Measurements from ENCODE around the gene TP53.
A peak's percentile ranks its signal among the peaks of the same experiment; 100 is the strongest.

Gene TP53

DNA sequence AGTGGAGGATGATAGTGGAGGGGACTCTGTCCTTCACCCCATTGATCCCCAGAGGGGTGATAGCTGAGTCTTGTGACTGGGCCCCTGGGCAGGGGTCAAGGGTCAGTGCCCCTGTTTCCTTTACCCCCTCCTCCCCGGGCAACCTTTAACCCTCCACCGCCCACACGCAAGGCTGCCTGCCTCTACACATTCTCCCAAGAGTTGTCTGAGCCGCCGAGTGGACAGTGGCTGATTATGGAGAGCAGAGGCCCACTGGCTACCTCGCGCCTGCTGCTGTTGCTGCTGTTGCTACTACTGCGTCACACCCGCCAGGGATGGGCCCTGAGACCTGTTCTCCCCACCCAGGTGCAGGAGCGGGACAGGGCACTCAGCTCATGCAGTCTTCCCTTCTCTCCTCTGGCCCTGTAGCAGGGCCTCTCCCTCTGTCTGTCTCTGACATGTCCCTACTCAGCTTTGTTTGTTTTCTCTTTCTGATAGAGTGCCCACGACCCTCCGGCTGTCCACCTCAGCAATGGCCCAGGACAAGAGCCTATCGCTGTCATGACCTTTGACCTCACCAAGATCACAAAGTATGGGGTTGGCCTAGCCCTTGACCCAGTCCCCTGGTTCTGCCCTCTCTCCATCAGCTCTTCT is 57.2 kb downstream of the TP53 start, which contains the start of gene SHBG:
TSS of gene SHBG (plus strand) at position 197 of the 633 bp plus-strand sequence. CDS start at position 235, 38 bp downstream.
- no peak within 1 kb of the TSS for H3K4me2 ChIP-seq (ENCODE audit: insufficient read depth, low read length, poor library complexity, severe bottlenecking)
- H3K9me3 ChIP-seq (replicated peaks in 1 of 2; ENCODE audit: control insufficient read depth in 2 of 2, insufficient read depth in 1 of 2, low read depth in 1 of 2, low read length in 2 of 2), result no peaks in the 10 kb centered on the region
- no CpG with 5 or more reads among the region's 13 CpGs for WGBS, 2 donors (ENCODE audit: extremely low coverage in 2 of 2, insufficient read length in 2 of 2, insufficient replicate concordance in 1 of 2)
- peaks cover 8 to 19% of the 10 kb centered on the region in 2 donors for H3K4me1 ChIP-seq (ENCODE audit: control insufficient read depth in 2 of 2, insufficient read depth in 1 of 2, low read depth in 1 of 2, low read length in 2 of 2)
- peak within 1 kb of the TSS; percentile 82 for H4K91ac ChIP-seq (ENCODE audit: low read depth, low read length, poor library complexity)
- no peak within 1 kb of the TSS for H3K27ac ChIP-seq (replicated peaks; ENCODE audit: low read length)
- peak within 1 kb of the TSS; percentile 16 for H2BK15ac ChIP-seq (ENCODE audit: low read length)
- H2BK5ac ChIP-seq (ENCODE audit: low read length), result no peak within 1 kb of the TSS
- H2AK5ac ChIP-seq (ENCODE audit: low read depth, low read length), result peak within 1 kb of the TSS; percentile 99
- no peaks in the 10 kb centered on the region for H3K27me3 ChIP-seq (ENCODE audit: control insufficient read depth in 3 of 3, insufficient read depth in 3 of 3, low read depth in 1 of 3, low read length in 3 of 3)
- H4K8ac ChIP-seq (ENCODE audit: low read depth, low read length), result no peak within 1 kb of the TSS
- H2BK12ac ChIP-seq (ENCODE audit: low read length), result peak within 1 kb of the TSS; percentile 46
- H3K23ac ChIP-seq (ENCODE audit: low read depth, low read length, poor library complexity), result peak within 1 kb of the TSS; percentile 13
- peaks cover 0 to 7% of the 10 kb centered on the region in 2 donors for H3K36me3 ChIP-seq (replicated peaks in 1 of 2; ENCODE audit: control insufficient read depth in 2 of 2, insufficient read depth in 2 of 2, low read length in 2 of 2)
- peak within 1 kb of the TSS; percentile 67 for H2AFZ ChIP-seq (ENCODE audit: low read length)
- H3K18ac ChIP-seq (ENCODE audit: low read length), result peak within 1 kb of the TSS; percentile 81
- H3K4ac ChIP-seq (ENCODE audit: low read length), result no peak within 1 kb of the TSS
- no peaks in the 10 kb centered on the region for H3K79me1 ChIP-seq (ENCODE audit: low read depth, low read length)
- no peak for DNase-seq (ENCODE audit: low spot score)
- peak within 1 kb of the TSS; percentile 33 for H3K9ac ChIP-seq (ENCODE audit: low read depth, low read length, poor library complexity)
- no peak within 1 kb of the TSS for H2BK120ac ChIP-seq (ENCODE audit: low read depth, low read length)
- no peak within 1 kb of the TSS for H3K4me3 ChIP-seq (ENCODE audit: low read length in 2 of 2)
- H3K14ac ChIP-seq (ENCODE audit: low read length), result peak within 1 kb of the TSS; percentile 63

DNA sequence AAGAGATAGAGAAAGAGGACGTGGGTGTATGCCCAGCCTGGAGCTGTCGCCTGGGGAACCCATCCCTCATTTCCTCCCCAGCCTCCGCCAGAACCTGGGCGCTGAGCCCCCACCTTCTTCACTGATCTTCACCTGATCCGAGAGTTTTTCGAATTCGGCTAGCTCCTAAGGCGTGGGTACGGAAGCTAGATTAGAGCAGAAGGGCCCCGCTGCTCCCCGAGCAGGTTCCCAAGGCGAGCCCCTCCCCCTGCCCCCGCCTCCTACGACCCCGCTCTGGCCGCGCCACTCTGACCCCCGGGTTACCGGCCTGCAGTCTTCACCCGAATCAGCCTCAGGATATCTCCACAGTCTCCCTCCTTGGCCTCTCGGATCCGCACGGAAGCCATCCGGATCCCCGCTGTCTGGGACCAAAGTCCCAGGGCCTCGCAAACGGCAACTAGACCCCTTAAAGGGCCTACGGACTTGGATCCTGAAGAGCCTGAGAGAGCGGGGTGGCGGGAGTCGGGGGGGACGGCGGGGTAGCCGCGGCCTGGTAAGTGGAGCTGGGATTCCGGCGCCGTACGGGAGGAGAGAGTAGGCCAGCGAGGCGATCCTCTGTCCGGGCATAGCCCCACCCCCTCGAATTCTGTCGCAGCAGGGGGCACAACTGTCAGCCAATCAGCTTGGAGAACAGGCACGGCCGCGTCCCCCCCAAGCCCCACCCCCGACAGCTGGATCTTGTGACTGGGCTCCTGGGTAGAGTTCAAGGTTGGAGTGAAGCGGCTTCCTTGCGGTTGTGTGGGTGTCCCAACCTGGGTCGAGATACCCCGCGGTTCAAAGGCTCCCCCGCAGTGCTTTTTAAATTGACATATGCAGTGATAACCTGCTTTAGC is 59.8 kb downstream of the TP53 start, which contains the start of gene SAT2:
TSS of gene SAT2 (minus strand) at position 572 of the 872 bp plus-strand sequence. CDS start at position 386, 186 bp downstream.
- peaks cover 8 to 13% of the 10 kb centered on the region in 2 donors for H3K4me1 ChIP-seq (ENCODE audit: control insufficient read depth in 2 of 2, insufficient read depth in 1 of 2, low read depth in 1 of 2, low read length in 2 of 2)
- peak within 1 kb of the TSS; percentile 98 for H3K18ac ChIP-seq (ENCODE audit: low read length)
- H3K4me2 ChIP-seq (ENCODE audit: insufficient read depth, low read length, poor library complexity, severe bottlenecking), result peak within 1 kb of the TSS; percentile 73
- no peak within 1 kb of the TSS for H4K8ac ChIP-seq (ENCODE audit: low read depth, low read length)
- peak within 1 kb of the TSS; percentile 92 for H3K27ac ChIP-seq (replicated peaks; ENCODE audit: low read length)
- no peak within 1 kb of the TSS for H3K4ac ChIP-seq (ENCODE audit: low read length)
- no peak within 1 kb of the TSS for H2BK12ac ChIP-seq (ENCODE audit: low read length)
- peaks cover 0 to 7% of the 10 kb centered on the region in 2 donors for H3K36me3 ChIP-seq (replicated peaks in 1 of 2; ENCODE audit: control insufficient read depth in 2 of 2, insufficient read depth in 2 of 2, low read length in 2 of 2)
- no peaks in the 10 kb centered on the region for H3K27me3 ChIP-seq (ENCODE audit: control insufficient read depth in 3 of 3, insufficient read depth in 3 of 3, low read depth in 1 of 3, low read length in 3 of 3)
- H2BK15ac ChIP-seq (ENCODE audit: low read length), result no peak within 1 kb of the TSS
- H2BK5ac ChIP-seq (ENCODE audit: low read length), result peak within 1 kb of the TSS; percentile 62
- H4K91ac ChIP-seq (ENCODE audit: low read depth, low read length, poor library complexity), result peak within 1 kb of the TSS; percentile 53
- H3K14ac ChIP-seq (ENCODE audit: low read length), result peak within 1 kb of the TSS; percentile 57
- peak within 1 kb of the TSS; percentile 78 for H3K9ac ChIP-seq (ENCODE audit: low read depth, low read length, poor library complexity)
- H2BK120ac ChIP-seq (ENCODE audit: low read depth, low read length), result no peak within 1 kb of the TSS
- H3K4me3 ChIP-seq (ENCODE audit: low read length in 2 of 2), result peak within 1 kb of the TSS; percentile 84 to 89
- WGBS, 2 donors (ENCODE audit: extremely low coverage in 2 of 2, insufficient read length in 2 of 2, insufficient replicate concordance in 1 of 2), result no CpG with 5 or more reads among the region's 54 CpGs
- no peaks in the 10 kb centered on the region for H3K79me1 ChIP-seq (ENCODE audit: low read depth, low read length)
- no peaks in the 10 kb centered on the region for H3K9me3 ChIP-seq (replicated peaks in 1 of 2; ENCODE audit: control insufficient read depth in 2 of 2, insufficient read depth in 1 of 2, low read depth in 1 of 2, low read length in 2 of 2)
- H2AFZ ChIP-seq (ENCODE audit: low read length), result peak within 1 kb of the TSS; percentile 95
- peak; percentile 92 for DNase-seq (ENCODE audit: low spot score)
- H3K23ac ChIP-seq (ENCODE audit: low read depth, low read length, poor library complexity), result no peak within 1 kb of the TSS
- H2AK5ac ChIP-seq (ENCODE audit: low read depth, low read length), result no peak within 1 kb of the TSS

DNA sequence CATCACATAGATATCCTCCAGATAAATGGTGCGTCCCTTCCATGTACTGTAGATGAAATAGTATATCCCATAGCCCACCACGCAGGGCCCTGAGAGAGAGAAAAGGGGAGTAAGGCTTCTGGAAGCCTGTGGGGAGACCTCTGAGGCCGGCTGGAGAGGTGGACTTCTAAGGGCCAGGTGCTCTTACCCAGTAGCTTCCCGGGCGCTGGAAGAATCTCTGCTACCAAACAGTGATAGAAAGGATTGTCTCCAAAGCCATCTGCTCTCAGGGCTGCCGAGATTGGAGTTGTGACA is 60.4 kb downstream of the TP53 start:
- Histone ChIP-seq H3K9ac (ENCODE audit: low read depth, low read length, poor library complexity) (peak overlapping the region; percentile 46), H2BK120ac (ENCODE audit: low read depth, low read length) (no peak overlapping the region), H4K8ac (ENCODE audit: low read depth, low read length) (no peak overlapping the region), H3K4me3 (ENCODE audit: low read length in 2 of 2) (peak overlapping the region; percentile 84 to 89), H2AK5ac (ENCODE audit: low read depth, low read length) (no peak overlapping the region), H3K9me3 (replicated peaks in 1 of 2; ENCODE audit: control insufficient read depth in 2 of 2, insufficient read depth in 1 of 2, low read depth in 1 of 2, low read length in 2 of 2) (no peaks in the 10 kb centered on the region), H2BK5ac (ENCODE audit: low read length) (peak overlapping the region; percentile 62), H3K18ac (ENCODE audit: low read length) (peak overlapping the region; percentile 84), H2AFZ (ENCODE audit: low read length) (peak overlapping the region; percentile 95), H3K27me3 (ENCODE audit: control insufficient read depth in 3 of 3, insufficient read depth in 3 of 3, low read depth in 1 of 3, low read length in 3 of 3) (no peaks in the 10 kb centered on the region), H3K27ac (replicated peaks; ENCODE audit: low read length) (peak overlapping the region; percentile 92), H3K36me3 (replicated peaks in 1 of 2; ENCODE audit: control insufficient read depth in 2 of 2, insufficient read depth in 2 of 2, low read length in 2 of 2) (peaks cover 0 to 7% of the 10 kb centered on the region in 2 donors), H3K4me1 (ENCODE audit: control insufficient read depth in 2 of 2, insufficient read depth in 1 of 2, low read depth in 1 of 2, low read length in 2 of 2) (peaks cover 8 to 13% of the 10 kb centered on the region in 2 donors), H3K23ac (ENCODE audit: low read depth, low read length, poor library complexity) (no peak overlapping the region), H2BK15ac (ENCODE audit: low read length) (no peak overlapping the region), H2BK12ac (ENCODE audit: low read length) (no peak overlapping the region), H4K91ac (ENCODE audit: low read depth, low read length, poor library complexity) (no peak overlapping the region), H3K14ac (ENCODE audit: low read length) (no peak overlapping the region), H3K4ac (ENCODE audit: low read length) (no peak overlapping the region), H3K4me2 (ENCODE audit: insufficient read depth, low read length, poor library complexity, severe bottlenecking) (peak overlapping the region; percentile 73), H3K79me1 (ENCODE audit: low read depth, low read length) (no peaks in the 10 kb centered on the region)
- no peak for DNase-seq (ENCODE audit: low spot score)
- no CpG with 5 or more reads among the region's 6 CpGs for WGBS, 2 donors (ENCODE audit: extremely low coverage in 2 of 2, insufficient read length in 2 of 2, insufficient replicate concordance in 1 of 2)

DNA sequence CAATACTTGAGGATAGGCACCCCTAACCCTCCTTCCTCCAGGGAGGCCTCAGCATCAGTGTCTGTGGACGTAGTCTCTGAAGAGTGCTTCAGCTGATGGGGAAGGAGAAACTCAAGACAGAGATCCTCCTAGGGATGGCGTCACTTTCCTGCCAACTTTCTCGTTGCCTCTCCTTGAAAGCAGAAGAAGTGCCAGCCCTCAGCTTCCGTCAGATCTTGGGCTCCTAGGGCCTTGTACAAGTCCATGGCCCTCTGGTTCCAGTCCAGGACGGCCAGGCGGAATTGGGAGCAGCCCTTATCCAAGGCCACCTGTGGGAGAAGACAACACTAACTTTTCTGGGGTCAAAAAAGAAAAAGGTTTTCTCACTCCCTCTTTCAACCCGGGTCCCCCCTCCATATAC is 61.0 kb downstream of the TP53 start:
- no peak overlapping the region for H3K18ac ChIP-seq (ENCODE audit: low read length)
- H2BK5ac ChIP-seq (ENCODE audit: low read length), result no peak overlapping the region
- H3K27ac ChIP-seq (replicated peaks; ENCODE audit: low read length), result no peak overlapping the region
- no peak overlapping the region for H2AK5ac ChIP-seq (ENCODE audit: low read depth, low read length)
- H3K79me1 ChIP-seq (ENCODE audit: low read depth, low read length), result no peaks in the 10 kb centered on the region
- no peak overlapping the region for H3K4me2 ChIP-seq (ENCODE audit: insufficient read depth, low read length, poor library complexity, severe bottlenecking)
- no peak overlapping the region for H2BK15ac ChIP-seq (ENCODE audit: low read length)
- WGBS, 2 donors (ENCODE audit: extremely low coverage in 2 of 2, insufficient read length in 2 of 2, insufficient replicate concordance in 1 of 2), result no CpG with 5 or more reads among the region's 7 CpGs
- H2AFZ ChIP-seq (ENCODE audit: low read length), result no peak overlapping the region
- peaks cover 8 to 13% of the 10 kb centered on the region in 2 donors for H3K4me1 ChIP-seq (ENCODE audit: control insufficient read depth in 2 of 2, insufficient read depth in 1 of 2, low read depth in 1 of 2, low read length in 2 of 2)
- no peaks in the 10 kb centered on the region for H3K9me3 ChIP-seq (replicated peaks in 1 of 2; ENCODE audit: control insufficient read depth in 2 of 2, insufficient read depth in 1 of 2, low read depth in 1 of 2, low read length in 2 of 2)
- no peak overlapping the region for H3K9ac ChIP-seq (ENCODE audit: low read depth, low read length, poor library complexity)
- no peak overlapping the region for H2BK12ac ChIP-seq (ENCODE audit: low read length)
- peak overlapping the region in 1 of 2 donors; percentile 84 for H3K4me3 ChIP-seq (ENCODE audit: low read length in 2 of 2)
- no peak overlapping the region for H3K4ac ChIP-seq (ENCODE audit: low read length)
- no peak overlapping the region for H3K23ac ChIP-seq (ENCODE audit: low read depth, low read length, poor library complexity)
- H3K27me3 ChIP-seq (ENCODE audit: control insufficient read depth in 3 of 3, insufficient read depth in 3 of 3, low read depth in 1 of 3, low read length in 3 of 3), result no peaks in the 10 kb centered on the region
- H2BK120ac ChIP-seq (ENCODE audit: low read depth, low read length), result no peak overlapping the region
- H4K91ac ChIP-seq (ENCODE audit: low read depth, low read length, poor library complexity), result no peak overlapping the region
- peaks cover 0 to 7% of the 10 kb centered on the region in 2 donors for H3K36me3 ChIP-seq (replicated peaks in 1 of 2; ENCODE audit: control insufficient read depth in 2 of 2, insufficient read depth in 2 of 2, low read length in 2 of 2)
- DNase-seq (ENCODE audit: low spot score), result no peak
- no peak overlapping the region for H4K8ac ChIP-seq (ENCODE audit: low read depth, low read length)
- H3K14ac ChIP-seq (ENCODE audit: low read length), result no peak overlapping the region

All from neuronal stem cell (in vitro differentiated cells).